ENCODE data around the gene ZNF580.

The ZNF580 gene

DNA sequence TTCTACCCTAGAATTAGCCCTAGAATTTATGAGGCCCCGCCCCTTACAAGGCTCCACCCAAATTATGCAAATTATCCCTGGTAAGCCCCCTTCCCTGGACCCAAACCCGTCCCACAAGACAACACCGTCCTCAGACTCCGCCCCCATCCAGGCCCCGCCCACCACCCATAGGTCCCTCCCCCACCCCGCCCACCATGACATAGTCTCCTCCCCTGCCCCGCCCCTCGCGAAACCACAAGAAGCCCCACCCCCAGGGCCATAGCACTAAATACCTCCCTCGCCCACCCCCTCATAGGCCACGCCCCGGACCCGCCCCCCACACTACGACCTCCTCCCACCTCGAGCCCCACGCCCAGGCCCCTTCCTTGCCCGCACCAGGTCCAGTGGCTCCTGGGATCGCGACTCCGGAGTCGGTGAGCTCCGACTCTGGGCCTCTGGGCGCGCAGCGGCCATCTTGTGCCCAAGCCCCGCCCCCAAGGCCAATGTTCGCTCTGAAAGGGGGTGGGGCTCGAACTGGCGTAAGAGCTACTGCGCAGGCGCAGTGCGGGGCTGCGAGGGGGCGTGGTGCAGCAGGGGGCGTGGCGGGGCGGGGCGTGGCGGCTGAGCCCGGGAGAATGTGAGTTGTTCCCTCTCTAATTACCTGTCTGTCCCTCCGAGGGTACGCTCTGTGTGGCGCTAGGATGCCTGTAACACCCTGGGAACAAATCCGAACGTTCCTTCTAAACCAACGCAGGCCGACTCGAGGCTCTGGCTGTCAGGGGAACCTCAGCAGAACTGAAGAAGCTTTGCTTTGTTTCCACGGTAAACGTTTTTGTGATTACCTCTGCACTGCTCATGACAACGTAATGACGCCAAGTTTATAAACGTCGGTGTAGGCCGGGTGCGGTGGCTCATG is 16.4 kb upstream of the ZNF580 start, which contains the start of gene ZNF784:
Gene ZNF784 (minus strand): TSS at position 458 of the 895 bp plus-strand sequence. CDS start 5 bp downstream, at position 453.
- peak; percentile 97 for DNase-seq (ENCODE audit: low spot score)

DNA sequence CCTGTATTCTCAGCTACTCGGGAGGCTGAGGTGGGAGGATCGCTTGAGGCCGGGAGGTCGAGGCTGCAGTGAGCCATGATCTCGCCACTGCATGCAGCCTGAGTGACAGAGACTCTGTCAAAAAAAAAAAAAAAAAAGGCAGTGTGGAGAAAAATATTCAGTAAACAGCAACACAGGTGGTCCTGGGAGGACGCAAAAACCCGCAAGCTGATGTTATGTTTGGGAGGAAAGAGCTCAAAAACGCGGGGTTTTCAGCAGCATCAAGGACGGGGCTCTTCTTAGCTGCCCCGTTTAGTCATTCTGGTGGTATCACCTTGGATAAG is 15.8 kb upstream of the ZNF580 start:
- DNase-seq (ENCODE audit: low spot score): no peak

DNA sequence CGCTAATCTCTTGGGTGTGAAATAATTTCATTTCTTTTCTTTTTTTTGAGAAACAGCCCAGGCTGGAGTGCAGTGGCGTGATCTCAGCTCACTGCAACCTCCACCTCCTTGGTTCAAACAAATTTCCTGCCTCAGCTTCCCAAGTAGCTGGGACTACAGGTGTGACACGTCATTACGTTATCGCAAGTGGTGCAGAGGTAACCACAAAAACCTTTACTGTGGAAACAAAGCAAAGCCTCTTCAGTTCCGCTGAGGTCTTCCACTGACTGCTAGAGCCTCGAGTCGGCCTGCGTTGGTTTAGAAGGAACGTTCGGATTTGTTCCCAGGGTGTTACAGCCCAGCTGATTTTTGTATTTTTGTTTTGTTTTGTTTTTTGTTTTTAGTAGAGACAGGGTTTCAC is 14.5 kb upstream of the ZNF580 start:
- DNase-seq (ENCODE audit: low spot score): no peak

DNA sequence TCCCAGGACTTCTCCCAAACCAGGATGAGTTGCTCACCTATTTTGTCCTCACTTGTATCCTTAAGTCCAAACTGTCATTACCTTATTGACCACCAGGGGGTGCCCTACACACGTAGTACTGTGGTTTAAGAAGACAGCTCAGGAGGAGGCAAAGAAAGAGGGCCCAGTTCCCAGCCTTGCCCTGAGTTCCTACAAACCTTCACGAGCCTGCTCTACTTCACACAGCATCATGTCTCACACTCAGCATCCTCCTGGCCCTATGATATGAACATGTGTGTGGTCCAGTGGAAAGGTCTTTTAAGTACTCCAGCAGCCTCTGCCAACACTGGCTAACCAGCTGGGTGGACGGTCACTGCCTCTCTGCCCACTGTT is 8.4 kb upstream of the ZNF580 start:
- DNase-seq (ENCODE audit: low spot score): peak; percentile 96

DNA sequence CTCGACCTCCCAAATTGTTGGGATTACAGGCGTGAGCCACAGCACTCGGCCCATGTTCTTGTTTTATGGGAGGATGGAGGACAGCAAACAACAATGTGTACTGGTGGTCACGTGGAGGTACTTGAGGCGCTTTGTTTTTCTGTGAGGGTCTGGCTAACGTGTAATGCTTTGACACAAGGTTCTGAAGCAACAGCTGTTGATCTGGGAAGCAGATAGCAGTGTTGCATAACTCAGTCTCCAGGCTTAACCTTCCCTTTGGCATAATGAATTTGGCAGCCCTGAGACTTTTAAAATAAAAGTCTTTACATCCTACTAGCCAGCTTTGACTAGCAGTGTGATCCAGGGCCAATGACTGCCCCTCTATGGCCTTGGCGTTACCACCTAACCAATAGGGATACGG is 6.9 kb upstream of the ZNF580 start:
- DNase-seq (ENCODE audit: low spot score): no peak

DNA sequence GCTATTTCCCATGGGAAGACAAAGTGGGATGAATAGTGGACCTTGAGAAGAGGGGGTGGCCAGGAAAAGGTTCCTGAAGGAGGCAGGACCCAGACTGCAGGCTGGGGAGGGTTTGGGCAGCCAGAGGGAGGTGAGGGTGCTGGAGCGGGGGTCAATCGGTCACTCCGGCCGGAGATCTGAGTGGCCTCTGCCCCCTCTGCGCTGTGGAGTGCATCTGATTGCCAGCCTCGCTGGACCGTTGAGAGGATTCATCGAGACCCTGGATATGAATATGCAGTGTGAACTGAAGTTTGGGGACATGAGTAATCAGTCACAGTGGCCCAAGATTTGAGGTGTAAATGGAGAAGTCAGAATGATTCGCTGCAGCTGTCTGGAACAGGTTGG is 5.5 kb upstream of the ZNF580 start:
- peak; percentile 38 for DNase-seq (ENCODE audit: low spot score)

DNA sequence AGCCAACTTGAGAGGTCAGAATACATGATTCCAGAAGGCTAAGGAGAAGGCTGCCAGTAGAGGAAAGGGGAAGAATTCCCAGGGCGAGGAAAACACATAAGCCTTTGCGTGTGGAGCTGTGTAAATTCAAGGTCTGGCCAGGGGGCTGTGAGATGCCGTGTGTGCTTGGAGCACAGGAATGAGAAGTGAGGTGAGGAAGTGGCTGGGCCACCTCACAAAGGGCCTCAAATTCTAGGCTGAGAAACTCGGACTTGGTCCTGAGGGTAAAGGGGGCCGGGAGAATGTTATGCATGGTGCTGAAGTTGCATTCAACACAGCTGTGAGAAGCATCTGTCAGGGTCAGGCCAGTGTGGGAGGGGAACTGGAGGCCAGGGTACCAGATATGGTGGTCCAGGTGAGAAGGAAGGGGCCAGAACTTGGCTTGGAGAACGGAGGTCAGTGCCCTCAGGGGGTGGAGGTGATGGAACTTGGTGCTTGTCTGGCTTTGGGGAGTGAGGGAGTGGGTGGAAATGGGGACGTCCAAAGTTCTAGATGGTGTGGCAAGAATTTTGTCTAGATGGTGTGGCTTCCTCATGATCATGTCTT is 4.9 kb upstream of the ZNF580 start:
- DNase-seq (ENCODE audit: low spot score): no peak

DNA sequence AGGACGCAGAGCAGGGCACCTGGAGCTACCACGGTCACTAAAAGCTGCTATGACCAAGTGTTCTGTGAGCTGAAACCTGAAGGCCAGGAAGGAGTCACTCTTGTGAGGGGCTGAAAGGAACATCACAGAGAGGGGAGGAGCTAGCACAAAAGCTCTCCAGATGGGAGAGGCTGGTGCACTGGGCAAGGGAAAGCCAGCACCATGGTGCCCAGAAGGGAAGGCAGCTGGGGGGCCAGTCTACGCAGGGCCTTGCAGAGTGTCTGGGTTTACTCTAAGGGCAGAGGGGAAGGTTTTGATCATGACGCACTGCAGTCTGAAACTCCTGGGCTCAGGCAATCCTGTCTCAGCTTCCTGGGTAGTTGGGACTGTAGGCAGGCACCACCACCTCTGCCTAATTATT is 4.1 kb upstream of the ZNF580 start:
- DNase-seq (ENCODE audit: low spot score): no peak

DNA sequence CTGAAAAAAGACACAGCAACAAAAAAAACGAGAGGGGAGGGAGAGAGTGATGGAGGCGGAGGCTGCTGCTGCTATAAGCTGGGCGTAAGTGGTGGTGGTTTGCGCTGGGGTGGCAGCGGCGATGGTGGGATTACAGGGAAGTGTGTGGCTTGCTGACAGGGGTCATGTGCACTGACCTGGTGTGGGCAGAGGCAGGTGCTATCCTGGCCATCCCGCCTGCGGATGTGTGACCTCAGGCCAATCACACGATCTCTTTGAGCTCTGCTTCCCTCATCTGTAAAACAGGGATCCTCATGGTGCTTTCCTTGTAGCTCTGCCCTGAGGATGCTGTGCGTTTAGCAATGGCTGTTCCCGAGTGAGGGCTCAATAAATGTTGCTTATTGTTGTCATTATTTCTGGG is 3.3 kb upstream of the ZNF580 start:
- no peak for DNase-seq (ENCODE audit: low spot score)

DNA sequence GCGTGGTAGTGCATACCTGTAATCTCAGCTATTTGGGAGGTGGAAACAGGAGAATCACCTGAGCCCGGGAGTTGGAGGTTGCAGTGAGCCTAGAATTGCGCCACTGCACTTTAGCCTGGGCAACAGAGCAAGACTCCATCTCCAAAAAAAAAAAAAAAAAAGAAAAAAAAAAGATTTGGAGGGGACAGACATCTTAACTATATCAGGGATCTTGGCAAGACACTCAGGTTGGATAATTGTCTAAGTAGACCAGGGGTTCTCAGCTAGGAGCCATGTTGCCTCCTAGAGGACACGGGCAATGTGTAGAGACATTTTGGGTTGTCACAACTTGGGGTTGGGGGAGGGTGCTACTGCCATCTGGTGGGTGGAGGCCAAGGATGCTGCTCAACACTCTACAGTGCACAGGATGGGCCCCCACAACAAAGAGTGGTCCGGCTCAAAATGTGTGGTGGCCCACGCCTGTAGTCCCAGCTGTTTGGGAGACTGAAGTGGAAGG is 1.9 kb upstream of the ZNF580 start:
- peak; percentile 55 for DNase-seq (ENCODE audit: low spot score)

DNA sequence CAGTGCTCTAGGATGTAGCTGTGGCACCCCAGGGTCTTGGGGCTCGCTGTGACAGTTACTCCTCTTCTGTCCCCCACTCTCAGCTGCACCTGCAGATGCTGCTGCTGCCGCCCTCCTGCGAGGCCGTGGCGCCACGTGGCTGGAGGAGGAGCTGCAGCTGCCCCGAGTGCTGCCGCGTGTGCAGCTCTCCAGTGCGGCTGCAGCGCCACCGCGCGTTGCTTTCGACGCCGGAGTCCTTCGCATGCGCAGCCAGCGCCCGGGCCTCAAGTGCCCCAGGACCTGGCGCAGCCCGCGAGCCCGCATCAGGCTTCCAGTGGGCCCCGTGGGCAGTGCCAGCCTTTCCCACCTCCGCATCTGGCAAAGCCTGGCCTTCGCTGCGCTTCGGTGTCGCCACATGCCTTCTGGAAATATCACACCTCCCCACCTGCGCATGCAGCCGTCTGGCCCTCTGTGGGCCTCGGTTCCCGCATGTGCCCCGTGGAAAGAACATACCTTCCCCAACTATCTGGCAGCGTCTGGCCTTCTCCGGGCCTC is 692 bp upstream of the ZNF580 start:
- peak; percentile 66 for DNase-seq (ENCODE audit: low spot score)

DNA sequence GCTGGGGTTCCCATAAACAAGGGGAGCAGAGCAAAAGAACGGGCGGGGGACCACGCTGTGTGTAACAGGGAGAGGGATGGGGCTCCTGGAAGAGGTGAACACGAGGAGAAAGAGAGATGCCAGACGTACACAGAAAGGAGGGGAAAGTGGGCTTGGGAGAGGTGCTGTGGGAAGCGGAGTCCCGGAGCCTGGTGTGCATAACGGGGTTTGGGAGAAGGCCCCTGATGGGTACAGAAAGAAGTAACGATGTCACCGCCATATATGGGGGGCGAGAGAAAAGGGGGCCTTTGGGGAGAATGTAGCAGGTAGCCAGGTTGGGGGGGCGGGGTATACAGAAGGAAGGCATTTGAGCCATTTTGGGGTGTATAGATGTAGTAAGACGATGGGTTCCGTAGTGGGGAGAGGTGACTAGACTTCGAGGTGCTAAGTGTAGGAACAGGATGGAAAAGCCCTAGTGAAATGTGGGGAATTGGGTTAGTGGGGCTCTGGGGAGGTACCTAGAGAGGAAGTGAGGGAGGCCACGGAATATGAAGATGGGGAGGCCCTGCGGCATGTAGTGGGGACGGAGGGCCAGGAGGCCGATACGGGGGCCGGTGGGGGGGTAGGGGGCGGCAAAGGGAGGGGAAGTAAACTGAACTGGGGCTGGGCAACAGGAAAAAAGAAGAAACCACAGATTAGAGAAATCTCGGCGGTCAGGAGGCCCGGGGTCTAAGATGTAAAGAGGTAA is 787 bp downstream of the ZNF580 start:
- no peak for DNase-seq (ENCODE audit: low spot score)

DNA sequence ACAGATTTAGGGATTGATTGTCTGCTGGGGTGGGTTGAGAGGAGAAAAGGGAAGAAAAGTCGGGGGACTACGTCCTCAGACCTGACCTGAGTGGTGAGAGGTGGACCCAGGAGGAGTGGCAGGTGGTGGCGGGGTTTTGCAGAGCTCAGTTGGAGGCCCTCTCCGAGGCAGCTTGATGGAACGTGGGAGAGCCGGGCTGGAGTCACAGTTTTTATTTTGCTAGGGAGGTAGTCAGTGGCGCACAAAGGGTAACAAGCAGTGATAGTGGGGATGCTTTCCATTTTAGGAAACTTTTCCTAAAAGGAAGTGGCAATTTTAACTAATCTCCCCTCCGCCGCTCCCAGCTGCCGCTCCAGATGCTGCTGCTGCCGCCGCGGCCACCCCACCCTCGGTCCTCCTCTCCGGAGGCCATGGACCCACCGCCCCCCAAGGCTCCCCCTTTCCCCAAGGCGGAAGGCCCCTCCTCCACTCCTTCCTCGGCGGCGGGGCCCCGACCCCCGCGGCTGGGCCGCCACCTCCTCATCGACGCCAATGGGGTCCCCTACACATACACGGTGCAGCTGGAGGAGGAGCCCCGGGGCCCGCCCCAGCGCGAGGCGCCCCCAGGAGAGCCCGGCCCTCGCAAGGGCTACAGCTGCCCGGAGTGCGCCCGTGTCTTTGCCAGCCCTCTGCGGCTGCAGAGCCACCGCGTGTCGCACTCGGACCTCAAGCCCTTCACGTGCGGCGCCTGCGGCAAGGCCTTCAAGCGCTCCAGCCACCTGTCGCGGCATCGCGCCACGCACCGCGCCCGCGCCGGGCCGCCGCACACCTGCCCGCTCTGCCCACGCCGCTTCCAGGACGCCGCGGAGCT is 1.6 kb downstream of the ZNF580 start:
- DNase-seq (ENCODE audit: low spot score): no peak

DNA sequence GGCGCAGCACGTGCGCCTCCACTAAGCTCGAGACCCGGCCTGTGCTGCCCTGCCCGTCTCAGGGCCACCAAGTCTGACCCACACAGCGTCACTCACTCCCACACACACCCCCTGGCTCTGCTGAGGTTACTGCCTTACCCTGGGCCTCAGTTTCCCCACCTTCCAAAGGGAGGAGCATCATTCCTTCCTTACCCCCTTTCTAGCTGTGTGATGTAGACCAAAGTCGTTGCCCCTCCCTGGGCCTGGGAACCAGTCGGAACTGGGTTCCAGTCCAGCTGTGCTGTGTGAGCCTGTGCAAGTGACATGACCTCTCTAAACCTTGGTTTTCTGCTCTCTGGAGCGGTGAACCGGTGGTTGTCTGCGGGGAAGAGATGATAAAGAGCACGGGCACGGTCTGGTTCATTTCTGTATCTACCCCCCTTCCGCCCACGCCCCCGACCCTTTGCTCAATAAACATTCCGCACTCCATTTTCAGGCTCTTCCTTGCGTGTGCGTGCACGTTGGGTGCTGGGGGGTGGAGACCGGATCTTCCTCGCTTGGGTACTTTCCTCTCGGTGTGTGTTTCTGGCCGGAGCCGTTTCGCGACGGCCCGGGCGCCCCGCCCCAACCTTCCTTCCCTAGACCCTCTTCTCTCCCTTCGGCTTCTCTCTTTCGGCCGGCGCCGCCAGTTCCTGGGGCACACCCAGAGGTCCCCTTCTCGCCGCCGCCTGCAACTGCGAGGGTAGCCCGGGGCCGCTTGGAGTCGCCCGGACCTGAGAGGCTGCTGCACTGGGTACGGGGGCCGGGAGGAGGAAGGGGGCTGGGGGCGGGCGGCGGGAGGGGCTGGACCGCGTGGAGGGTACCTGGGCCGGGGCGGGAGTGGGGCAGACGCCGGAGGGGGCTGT is 2.4 kb downstream of the ZNF580 start, which contains the start of gene ZNF581:
Gene ZNF581 (plus strand): TSS at position 647 of the 884 bp plus-strand sequence. CDS start 923 bp downstream, outside the sequence.
- peak; percentile 69 for DNase-seq (ENCODE audit: low spot score)

DNA sequence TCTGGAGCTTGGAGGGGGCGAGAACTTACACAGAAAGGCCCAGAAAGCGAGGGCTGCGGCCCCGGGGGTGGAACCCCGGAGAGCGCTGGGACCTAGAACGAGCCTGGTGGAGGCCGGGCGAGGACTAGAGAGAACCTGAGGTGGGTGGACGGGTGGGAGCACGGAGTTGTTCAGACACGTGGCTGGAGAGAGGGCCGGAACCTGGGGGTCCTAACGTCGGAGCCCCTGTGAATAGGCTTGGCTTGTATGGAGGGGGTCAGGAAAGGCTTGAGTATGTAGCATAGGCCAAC is 3.0 kb downstream of the ZNF580 start:
- no peak for DNase-seq (ENCODE audit: low spot score)

DNA sequence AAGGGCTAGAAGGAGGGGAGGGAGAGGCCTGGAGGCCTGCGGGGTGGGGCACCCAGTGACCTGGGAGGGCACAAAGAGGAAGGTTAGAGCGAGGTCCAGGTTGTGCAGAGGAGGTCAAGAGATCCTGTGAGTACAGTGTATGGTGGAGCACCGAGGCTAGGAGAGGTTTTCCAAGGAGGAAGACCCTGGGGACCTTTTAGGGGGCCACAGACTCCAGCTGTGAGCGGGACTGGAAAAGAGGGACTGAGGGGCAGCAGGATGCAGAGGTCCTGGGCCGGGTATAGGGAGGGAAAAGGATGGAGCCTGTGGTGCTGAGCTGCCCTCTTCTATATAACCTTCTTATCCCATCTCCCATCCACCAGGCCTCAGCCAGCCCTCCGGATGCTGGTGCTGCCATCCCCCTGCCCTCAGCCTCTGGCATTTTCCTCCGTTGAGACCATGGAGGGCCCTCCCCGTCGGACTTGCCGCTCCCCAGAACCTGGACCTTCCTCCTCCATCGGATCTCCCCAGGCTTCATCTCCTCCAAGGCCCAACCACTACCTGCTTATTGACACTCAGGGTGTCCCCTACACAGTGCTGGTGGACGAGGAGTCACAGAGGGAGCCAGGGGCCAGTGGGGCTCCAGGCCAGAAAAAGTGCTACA is 3.5 kb downstream of the ZNF580 start:
- DNase-seq (ENCODE audit: low spot score): no peak

DNA sequence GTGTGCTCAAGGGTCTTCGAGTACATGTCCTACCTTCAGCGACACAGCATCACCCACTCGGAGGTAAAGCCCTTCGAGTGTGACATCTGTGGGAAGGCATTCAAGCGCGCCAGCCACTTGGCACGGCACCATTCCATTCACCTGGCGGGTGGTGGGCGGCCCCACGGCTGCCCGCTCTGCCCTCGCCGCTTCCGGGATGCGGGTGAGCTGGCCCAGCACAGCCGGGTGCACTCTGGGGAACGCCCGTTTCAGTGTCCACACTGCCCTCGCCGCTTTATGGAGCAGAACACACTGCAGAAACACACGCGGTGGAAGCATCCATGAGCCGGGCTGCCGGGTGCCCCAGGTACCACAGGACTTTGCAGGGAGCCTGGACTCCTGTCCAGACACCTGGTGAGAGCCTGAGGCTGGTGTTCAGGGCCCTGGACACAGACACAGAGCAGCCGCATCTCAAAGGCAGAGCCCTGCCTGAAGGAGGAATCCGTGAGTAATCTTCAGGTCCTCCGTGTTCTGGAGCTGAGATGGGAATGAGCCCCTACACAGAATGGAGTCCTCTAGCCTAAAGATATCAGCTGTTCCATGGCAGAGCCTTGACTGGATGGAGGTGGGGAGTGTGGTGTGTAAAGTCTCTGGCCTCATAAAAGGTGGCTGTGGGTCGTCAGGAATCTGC is 4.2 kb downstream of the ZNF580 start:
- no peak for DNase-seq (ENCODE audit: low spot score)

DNA sequence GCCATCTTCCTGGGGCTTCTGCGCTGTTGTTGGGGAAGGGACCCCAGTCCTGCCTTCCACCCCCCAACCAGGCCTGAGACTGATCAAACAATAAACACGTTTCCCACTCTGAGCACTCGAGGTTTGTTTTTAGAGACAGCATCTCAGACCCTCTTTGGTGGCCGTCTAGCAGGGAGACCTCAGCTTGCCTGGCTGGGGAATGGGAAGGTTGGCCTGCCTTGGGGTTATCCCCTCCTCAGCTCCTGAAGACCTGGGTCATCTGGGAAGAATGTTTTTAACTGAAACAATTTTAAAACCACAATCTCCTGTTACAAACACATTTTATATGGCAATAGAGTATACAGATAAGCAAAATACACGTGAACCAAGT is 4.7 kb downstream of the ZNF580 start:
- DNase-seq (ENCODE audit: low spot score): no peak

DNA sequence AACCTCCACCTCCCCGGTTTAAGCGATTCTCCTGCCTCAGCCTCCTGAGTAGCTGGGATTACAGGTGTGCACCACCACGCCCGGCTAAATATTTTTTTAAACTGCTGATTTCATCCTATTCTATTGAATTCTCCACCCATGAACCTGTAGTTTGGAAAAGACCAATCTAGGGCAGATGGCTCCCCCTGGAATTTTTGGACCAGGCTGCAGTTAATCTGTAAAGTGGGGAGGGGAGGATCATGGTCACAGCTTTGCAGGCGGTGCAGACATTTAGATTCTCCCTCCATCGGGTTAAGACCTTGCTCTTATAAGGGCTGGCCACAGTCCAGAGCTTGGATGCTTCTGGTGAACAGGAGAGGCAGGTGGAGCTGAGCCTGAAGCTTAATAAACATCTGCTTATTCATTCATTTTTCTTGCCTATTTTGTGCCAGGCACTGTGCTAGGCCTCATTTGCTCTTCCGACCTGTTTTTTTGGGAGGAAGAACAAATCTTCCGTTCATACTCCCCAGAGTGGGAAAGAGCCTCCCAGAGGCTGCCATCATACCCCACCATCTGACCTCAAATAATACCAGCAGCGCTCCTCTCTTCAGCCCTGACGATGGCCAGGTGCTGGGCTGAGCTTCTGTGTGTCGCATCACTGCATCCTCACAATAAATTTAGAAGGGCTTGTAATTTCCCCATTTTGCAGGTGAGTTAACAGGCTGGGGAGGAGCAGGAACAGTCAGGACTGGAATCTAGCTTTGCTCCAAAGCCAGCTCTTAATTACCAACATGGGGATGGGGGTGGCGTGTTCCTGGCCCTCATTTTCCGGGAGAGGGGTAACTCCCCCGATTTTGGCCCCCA is 6.3 kb downstream of the ZNF580 start:
- no peak for DNase-seq (ENCODE audit: low spot score)

All from hematopoietic multipotent progenitor cell treated with erythropoietin and hydrocortisone succinate and interleukin-3 and kit ligand, for 17 days (in vitro differentiated cells).